Right lung (tissue), 5 donors: Measurements from ENCODE around the gene TERB1. TPM values are rescaled to one million over a fixed set of nuclear protein-coding genes. Genes with fewer than 3 reads are reported as not detected.

Experiments used
- DNase-seq, 2 donors: peaks; one replicate each; pipeline ENCODE4 v3.0.0-alpha.2; 2013
- polyA plus RNA-seq, 5 donors: library from polyadenylated mRNA; unstranded; fragments of 120-200 nt; gene quantifications; one replicate each; pipeline versions ENCODE4 v1.2.1 to v1.2.3, GENCODE V29; 2013; ENCODE audit warnings: inconsistent platforms in 1 of 5, low replicate concordance in 1 of 5; ENCODE audit not compliant: insufficient read length in 5 of 5, insufficient read depth in 1 of 5

Gene TERB1
- polyA plus RNA-seq, 5 donors: 0.05 to 0.23 (median 0.10) TPM; not detected in 2

- no peak for DNase-seq
Measured at GRCh38 chr16:66750279-66751052, 50.9 kb downstream of the TERB1 start.

GRCh38 chr16:66746682-66747081 is 54.7 kb downstream of the TERB1 start:
- DNase-seq: no peak

- no peak for DNase-seq
Measured at GRCh38 chr16:66746048-66746447, 55.3 kb downstream of the TERB1 start.

- DNase-seq: no peak
Measured at GRCh38 chr16:66741950-66742808, 59.2 kb downstream of the TERB1 start.

GRCh38 chr16:66741169-66741900 is 60.0 kb downstream of the TERB1 start:
- peak; percentile 74 to 82 for DNase-seq

GRCh38 chr16:66740533-66740932 is 60.9 kb downstream of the TERB1 start:
- DNase-seq: no peak

GRCh38 chr16:66740010-66740409 is 61.4 kb downstream of the TERB1 start:
- DNase-seq: no peak

GRCh38 chr16:66735891-66736290 is 65.5 kb downstream of the TERB1 start:
- DNase-seq: no peak

- no peak for DNase-seq
Measured at GRCh38 chr16:66731101-66731500, 70.3 kb downstream of the TERB1 start.

GRCh38 chr16:66728804-66729203 is 72.6 kb downstream of the TERB1 start:
- DNase-seq: no peak

GRCh38 chr16:66728117-66728787 is 73.1 kb downstream of the TERB1 start:
- no peak for DNase-seq

- DNase-seq: no peak
Measured at GRCh38 chr16:66720766-66721165, 80.6 kb downstream of the TERB1 start.

GRCh38 chr16:66719246-66719645 is 82.1 kb downstream of the TERB1 start:
- no peak for DNase-seq

- no peak for DNase-seq
Measured at GRCh38 chr16:66717776-66718175, 83.6 kb downstream of the TERB1 start.

- DNase-seq: no peak
Measured at GRCh38 chr16:66717112-66717675, 84.2 kb downstream of the TERB1 start.

- DNase-seq: no peak
Measured at GRCh38 chr16:66714654-66715307, 86.6 kb downstream of the TERB1 start.

GRCh38 chr16:66714062-66714461 is 87.3 kb downstream of the TERB1 start:
- DNase-seq: no peak

GRCh38 chr16:66713076-66713475 is 88.3 kb downstream of the TERB1 start:
- no peak for DNase-seq

GRCh38 chr16:66712512-66712911 is 88.9 kb downstream of the TERB1 start:
- DNase-seq: no peak

- DNase-seq: no peak
Measured at GRCh38 chr16:66711581-66711980, 89.8 kb downstream of the TERB1 start.

- no peak for DNase-seq
Measured at GRCh38 chr16:66706506-66706880, 94.9 kb downstream of the TERB1 start.
